HepG2 (cell line): Measurements from ENCODE around the gene KIAA0232. TPM values are rescaled to one million over a fixed set of nuclear protein-coding genes. Genes with fewer than 3 reads are reported as not detected.

Source experiments
- ATAC-seq: fragments of 200-7000 bp; cut with Tn5 transposase; 3 replicates; pipeline ENCODE4 v1.9.1; 2020; ENCODE audit warnings: mild to moderate bottlenecking, moderate library complexity
- BruUV-seq: library from RNA; stranded (reverse); fragments of 400-500 nt; replicated peaks from 2 replicates; lab custom pipeline; 2021; lab: Mats Ljungman, UMichigan
- CTCF ChIA-PET: fragments of 300-600 bp; formaldehyde crosslinking; extraction: SDS; loops from one replicate; lab custom pipeline; 2021; ENCODE audit warnings: low total read pairs, inconsistent platforms, low intra/inter-chr PET ratio; lab: Yijun Ruan, JAX
- POLR2A ChIA-PET: fragments of 350-600 bp; sonication (Branson Sonifier 250); formaldehyde crosslinking; loops from one replicate; lab custom pipeline; 2020; ENCODE audit warnings: antibody characterized with exemption, inconsistent platforms; lab: Yijun Ruan, JAX
- DNase-seq: peaks from one replicate; pipeline ENCODE4 v3.0.0-alpha.2; 2015; ENCODE audit warnings: low spot score
- FAIRE-seq: peaks from 3 replicates; lab custom pipeline; 2011; peaks lifted over from hg19 to GRCh38; lab: Jason Lieb, UNC
- H2AFZ ChIP-seq: one replicate; pipeline ENCODE4 v1.6.1; 2011; ENCODE audit warnings: low read length, inconsistent platforms
- H3K27ac ChIP-seq: fragments of 300-600 bp; 3 replicates; pipeline ENCODE4 v1.8.0; 2011; ENCODE audit warnings: mixed run types, mild to moderate bottlenecking, mixed read lengths, low read length, inconsistent platforms; ENCODE audit not compliant: insufficient read depth; ENCODE audit errors: extremely low read length
- H3K27me3 ChIP-seq, 2 experiments: fragments of 200-600 bp in 1 of 2; 2 replicates in 1 of 2; 3 replicates in 1 of 2; pipeline versions ENCODE4 v1.6.0 to v1.8.0; 2011; ENCODE audit warnings: low read length in 2 of 2, mild to moderate bottlenecking in 2 of 2, moderate library complexity in 2 of 2, inconsistent platforms in 1 of 2; ENCODE audit not compliant: insufficient read depth in 2 of 2, control insufficient read depth in 1 of 2
- H3K36me3 ChIP-seq, 2 experiments: fragments of 200-600 bp in 1 of 2; replicated peaks in 1 of 2; 2 replicates in 1 of 2; 3 replicates in 1 of 2; pipeline versions ENCODE4 v1.5.1 to v1.8.0; 2011; ENCODE audit warnings: low read length in 2 of 2, inconsistent platforms in 1 of 2; ENCODE audit not compliant: insufficient read depth in 2 of 2, control insufficient read depth in 1 of 2
- H3K4me1 ChIP-seq: 2 replicates; pipeline ENCODE4 v1.5.1; 2012; ENCODE audit warnings: low read length, inconsistent platforms; ENCODE audit not compliant: insufficient read depth
- H3K4me2 ChIP-seq: 2 replicates; pipeline ENCODE4 v1.6.0; 2011; ENCODE audit warnings: low read depth, low read length, inconsistent platforms
- H3K4me3 ChIP-seq, 3 experiments: fragments of 200-600 bp in 1 of 3; sonication (generic), shearing (Covaris generic) in 1 of 3; replicated peaks in 1 of 3; 2 replicates each; pipeline ENCODE4 v1.5.1; 2011 to 2016; ENCODE audit warnings: low read length in 3 of 3, inconsistent platforms in 2 of 3, low read depth in 2 of 3, mild to moderate bottlenecking in 2 of 3, control low read depth in 1 of 3, mixed read lengths in 1 of 3; ENCODE audit not compliant: insufficient read depth in 1 of 3
- H3K79me2 ChIP-seq: one replicate; pipeline ENCODE4 v1.6.1; 2011; ENCODE audit warnings: low read length, inconsistent platforms; ENCODE audit not compliant: insufficient read depth
- H3K9ac ChIP-seq: 2 replicates; pipeline ENCODE4 v1.6.0; 2011; ENCODE audit warnings: mild to moderate bottlenecking, low read depth, low read length, inconsistent platforms; ENCODE audit not compliant: insufficient read depth
- H3K9me3 ChIP-seq: 2 replicates; pipeline ENCODE4 v1.5.1; 2012; ENCODE audit warnings: mild to moderate bottlenecking, low read length
- H4K20me1 ChIP-seq: 2 replicates; pipeline ENCODE4 v1.6.0; 2011; ENCODE audit warnings: inconsistent platforms, mild to moderate bottlenecking, low read length, moderate library complexity; ENCODE audit not compliant: insufficient read depth
- CHD2 ChIP-seq: IDR thresholded peaks from 2 replicates; pipeline ENCODE4 v1.6.1; 2011; ENCODE audit warnings: low read depth, low read length, improper control_type of control experiment
- MAF1 ChIP-seq: sonication (generic); formaldehyde crosslinking; IDR thresholded peaks from 2 replicates; pipeline ENCODE4 v1.5.0; 2020; ENCODE audit warnings: missing genetic modification reagents, borderline replicate concordance
- NAIF1 ChIP-seq: sonication (generic); formaldehyde crosslinking; IDR thresholded peaks from 2 replicates; pipeline ENCODE4 v1.5.0; 2020; ENCODE audit warnings: mild to moderate bottlenecking, missing genetic modification reagents, borderline replicate concordance
- TAF15 ChIP-seq: fragments of 200-400 bp; formaldehyde crosslinking; IDR thresholded peaks from one replicate; pipeline ENCODE4 v1.6.1; 2018; ENCODE audit warnings: mild to moderate bottlenecking, low read depth, low read length; ENCODE audit not compliant: poor library complexity, severe bottlenecking
- ZBTB21 ChIP-seq: sonication (generic); formaldehyde crosslinking; IDR thresholded peaks from 2 replicates; pipeline ENCODE4 v1.4.0; 2020; ENCODE audit warnings: missing genetic modification reagents
- ZNF260 ChIP-seq: sonication (generic); formaldehyde crosslinking; IDR thresholded peaks from 2 replicates; pipeline ENCODE4 v1.4.0; 2020; ENCODE audit warnings: missing genetic modification reagents, low read depth, mild to moderate bottlenecking, borderline replicate concordance
- ZNF607 ChIP-seq: sonication (generic); formaldehyde crosslinking; IDR thresholded peaks from 2 replicates; pipeline ENCODE4 v1.5.1; 2020; ENCODE audit warnings: missing genetic modification reagents, mild to moderate bottlenecking, borderline replicate concordance
- ZNF629 ChIP-seq: sonication (generic); formaldehyde crosslinking; conservative IDR thresholded peaks from 2 replicates; pipeline ENCODE4 v1.5.0; 2020; ENCODE audit warnings: missing genetic modification reagents
- WGBS: methylation state at CpG from one replicate; pipeline ENCODE4 v1.1.6; 2017; ENCODE audit warnings: low lambda C conversion rate; 5-methylcytosine and 5-hydroxymethylcytosine counted together
- in situ Hi-C: cut with HindIII; loops from 2 replicates; pipeline ENCODE4 v1.10.0; 2017; ENCODE audit warnings: low pct_unique_long_range_greater_than_20kb; ENCODE audit not compliant: extremely low pct_ligation_motif_present
- intact Hi-C: fragments of 100-400 bp; cut with micrococcal nuclease; formaldehyde crosslinking; loops from one replicate; pipeline ENCODE4 v1.10.0; 2022; ENCODE audit not compliant: unreplicated experiment
- polyA plus RNA-seq, 8 experiments: library from polyadenylated mRNA; depleted of rRNA in 3 of 8; stranded (reverse) in 7 of 8; unstranded in 1 of 8; fragments of >200 nt; fragmentation: Illumina TruSeq in 4 of 8; extraction: Trizol in 4 of 8; gene quantifications; 2 replicates each; pipeline versions ENCODE4 v1.2.1 to v1.2.3, GENCODE V29; 2011 to 2016; ENCODE audit warnings: low read depth in 4 of 8, missing spikeins in 1 of 8, mixed read lengths in 1 of 8; ENCODE audit not compliant: insufficient read depth in 1 of 8
- total RNA-seq, 5 experiments: library from RNA; depleted of rRNA; stranded (reverse); fragments of >200 nt; fragmentation: Illumina TruSeq; extraction: Trizol; gene quantifications; 2 replicates each; pipeline ENCODE4 v1.2.3, GENCODE V29; 2016; ENCODE audit warnings: low read depth in 1 of 5
- TF ChIP-seq, protein P1 (sequence below): sonication (generic); formaldehyde crosslinking; IDR thresholded peaks from 2 replicates; pipeline ENCODE4 v1.5.0; 2020; ENCODE audit warnings: mild to moderate bottlenecking, missing genetic modification reagents, moderate library complexity
- TF ChIP-seq, protein P2 (sequence below): sonication (generic); formaldehyde crosslinking; IDR thresholded peaks from 2 replicates; pipeline ENCODE4 v1.9.0; 2021; ENCODE audit warnings: missing genetic modification reagents, borderline replicate concordance

Gene KIAA0232
- total and polyA plus RNA-seq, 2 of the 13 experiments (the other 11 are each of a cell fraction or from before 2014, with no cell fraction given), result 7.8 to 17.1 TPM

DNA sequence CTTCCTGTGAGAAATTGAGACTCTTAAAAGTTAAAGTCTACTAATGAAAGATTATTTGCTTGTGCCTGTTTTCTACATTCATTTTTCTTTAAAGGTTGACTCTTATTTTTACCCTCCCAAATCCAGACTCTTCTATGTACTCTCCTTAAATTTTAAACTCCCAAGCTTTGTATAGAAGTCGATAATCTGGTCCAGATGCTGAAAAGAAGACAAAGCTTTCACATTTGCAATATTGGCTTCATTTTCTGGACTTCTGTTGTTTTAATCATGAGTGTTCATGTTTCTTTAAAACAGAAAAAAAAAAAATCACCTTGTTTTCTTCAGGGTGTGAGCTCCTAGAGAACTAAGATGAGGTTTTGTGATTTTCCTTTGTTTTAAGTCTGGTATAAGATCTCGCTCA lies 73.9 kb downstream of the KIAA0232 start:
- CTCF ChIA-PET, result no interaction called here
- DNase-seq (no peak), ATAC-seq (no peak), FAIRE-seq (no peak)
- TF ChIP-seq ZNF260 (CRISPR knock-in tag) (no peak), NAIF1 (CRISPR knock-in tag) (no peak)
- peaks cover 8% of the 10 kb centered on the region for H3K79me2 ChIP-seq
- POLR2A ChIA-PET, result no interaction called here
- no TSS peak for BruUV-seq
- in situ Hi-C loops (no loop called here), intact Hi-C loops (no loop called here)
- peak overlapping the region; percentile 34 for H3K27ac ChIP-seq
- no peak overlapping the region for H3K9ac ChIP-seq
- H4K20me1 ChIP-seq, result no peaks in the 10 kb centered on the region
- no peak overlapping the region for H2AFZ ChIP-seq
- no peak overlapping the region for H3K4me2 ChIP-seq
- H3K9me3 ChIP-seq, result peaks cover 16% of the 10 kb centered on the region; the same call in 1 of the 2 replicates
- no peak overlapping the region for H3K4me3 ChIP-seq
- H3K27me3 ChIP-seq, result no peaks in the 10 kb centered on the region
- H3K36me3 ChIP-seq, result peaks cover 13 to 43% of the 10 kb centered on the region in 2 experiments
- WGBS, result 93% methylated on average over 2 of the region's 2 CpGs
- H3K4me1 ChIP-seq, result peaks cover 34% of the 10 kb centered on the region

DNA sequence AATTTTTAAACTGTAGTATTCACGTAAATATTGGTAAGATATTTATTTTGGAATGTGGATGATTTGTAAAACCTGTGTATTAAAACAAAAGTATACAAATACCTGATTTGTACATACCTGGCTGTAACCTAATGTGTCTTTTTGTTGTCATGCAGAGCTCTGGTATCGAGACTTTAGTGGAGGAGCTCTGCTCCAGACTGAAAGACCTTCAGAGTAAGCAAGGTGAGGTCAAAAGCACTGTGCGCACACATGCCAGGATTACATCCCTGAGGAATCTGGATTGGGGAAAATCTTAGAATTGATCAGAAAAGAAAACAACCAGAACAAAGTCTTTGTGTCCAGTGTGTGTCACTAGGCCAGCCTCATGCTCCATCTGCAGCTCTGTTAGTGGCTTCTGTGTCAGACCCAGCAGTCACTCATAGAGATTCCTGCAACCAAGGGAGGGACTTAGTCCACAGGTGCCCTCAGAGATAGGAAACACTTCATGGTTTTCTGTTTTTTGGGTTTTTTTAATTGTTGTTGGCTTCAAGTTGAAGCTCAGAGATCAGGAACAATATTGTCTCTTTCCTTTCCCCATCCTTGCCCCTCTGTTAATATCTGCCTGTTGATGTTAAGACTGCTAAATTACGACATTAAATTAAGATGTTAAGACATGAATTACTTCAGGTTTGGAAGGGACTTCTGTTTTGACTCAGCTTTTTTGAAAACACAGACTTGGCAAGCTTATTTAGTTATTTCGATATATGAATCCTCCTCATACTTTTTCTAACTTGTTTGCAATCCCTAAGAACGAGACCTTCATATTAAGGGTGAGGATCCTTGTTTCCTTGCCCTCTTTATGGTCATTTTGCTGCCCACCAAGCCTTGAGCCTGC lies 74.7 kb downstream of the KIAA0232 start:
- Histone ChIP-seq H3K4me2 (no peak overlapping the region), H4K20me1 (no peaks in the 10 kb centered on the region), H3K36me3 (peaks cover 19 to 50% of the 10 kb centered on the region in 2 experiments), H3K9ac (no peak overlapping the region), H3K79me2 (peaks cover 8% of the 10 kb centered on the region), H3K27ac (no peak overlapping the region), H2AFZ (no peak overlapping the region), H3K27me3 (no peaks in the 10 kb centered on the region), H3K4me3 (no peak overlapping the region)
- no peak for FAIRE-seq
- intact Hi-C loops, result no loop called here
- BruUV-seq, result no TSS peak
- in situ Hi-C loops, result no loop called here
- DNase-seq, result no peak
- TF ChIP-seq MAF1 (CRISPR knock-in tag) (no peak), CHD2 (no peak), ZNF629 (CRISPR knock-in tag) (no peak), ZNF607 (CRISPR knock-in tag) (no peak), TAF15 (no peak), ZBTB21 (CRISPR knock-in tag) (no peak)
- TF ChIP-seq, protein P1, sequence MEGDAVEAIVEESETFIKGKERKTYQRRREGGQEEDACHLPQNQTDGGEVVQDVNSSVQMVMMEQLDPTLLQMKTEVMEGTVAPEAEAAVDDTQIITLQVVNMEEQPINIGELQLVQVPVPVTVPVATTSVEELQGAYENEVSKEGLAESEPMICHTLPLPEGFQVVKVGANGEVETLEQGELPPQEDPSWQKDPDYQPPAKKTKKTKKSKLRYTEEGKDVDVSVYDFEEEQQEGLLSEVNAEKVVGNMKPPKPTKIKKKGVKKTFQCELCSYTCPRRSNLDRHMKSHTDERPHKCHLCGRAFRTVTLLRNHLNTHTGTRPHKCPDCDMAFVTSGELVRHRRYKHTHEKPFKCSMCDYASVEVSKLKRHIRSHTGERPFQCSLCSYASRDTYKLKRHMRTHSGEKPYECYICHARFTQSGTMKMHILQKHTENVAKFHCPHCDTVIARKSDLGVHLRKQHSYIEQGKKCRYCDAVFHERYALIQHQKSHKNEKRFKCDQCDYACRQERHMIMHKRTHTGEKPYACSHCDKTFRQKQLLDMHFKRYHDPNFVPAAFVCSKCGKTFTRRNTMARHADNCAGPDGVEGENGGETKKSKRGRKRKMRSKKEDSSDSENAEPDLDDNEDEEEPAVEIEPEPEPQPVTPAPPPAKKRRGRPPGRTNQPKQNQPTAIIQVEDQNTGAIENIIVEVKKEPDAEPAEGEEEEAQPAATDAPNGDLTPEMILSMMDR, result no peak
- TF ChIP-seq, protein P2, sequence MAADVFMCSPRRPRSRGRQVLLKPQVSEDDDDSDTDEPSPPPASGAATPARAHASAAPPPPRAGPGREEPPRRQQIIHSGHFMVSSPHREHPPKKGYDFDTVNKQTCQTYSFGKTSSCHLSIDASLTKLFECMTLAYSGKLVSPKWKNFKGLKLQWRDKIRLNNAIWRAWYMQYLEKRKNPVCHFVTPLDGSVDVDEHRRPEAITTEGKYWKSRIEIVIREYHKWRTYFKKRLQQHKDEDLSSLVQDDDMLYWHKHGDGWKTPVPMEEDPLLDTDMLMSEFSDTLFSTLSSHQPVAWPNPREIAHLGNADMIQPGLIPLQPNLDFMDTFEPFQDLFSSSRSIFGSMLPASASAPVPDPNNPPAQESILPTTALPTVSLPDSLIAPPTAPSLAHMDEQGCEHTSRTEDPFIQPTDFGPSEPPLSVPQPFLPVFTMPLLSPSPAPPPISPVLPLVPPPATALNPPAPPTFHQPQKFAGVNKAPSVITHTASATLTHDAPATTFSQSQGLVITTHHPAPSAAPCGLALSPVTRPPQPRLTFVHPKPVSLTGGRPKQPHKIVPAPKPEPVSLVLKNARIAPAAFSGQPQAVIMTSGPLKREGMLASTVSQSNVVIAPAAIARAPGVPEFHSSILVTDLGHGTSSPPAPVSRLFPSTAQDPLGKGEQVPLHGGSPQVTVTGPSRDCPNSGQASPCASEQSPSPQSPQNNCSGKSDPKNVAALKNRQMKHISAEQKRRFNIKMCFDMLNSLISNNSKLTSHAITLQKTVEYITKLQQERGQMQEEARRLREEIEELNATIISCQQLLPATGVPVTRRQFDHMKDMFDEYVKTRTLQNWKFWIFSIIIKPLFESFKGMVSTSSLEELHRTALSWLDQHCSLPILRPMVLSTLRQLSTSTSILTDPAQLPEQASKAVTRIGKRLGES (CRISPR knock-in tag), result no peak
- TF ChIP-seq, all 625 proteins: peak for 0
- 95% methylated on average over 6 of the region's 6 CpGs for WGBS
- ATAC-seq, result peak; percentile 49; the same call in 1 of the 3 replicates
- peaks cover 34% of the 10 kb centered on the region for H3K4me1 ChIP-seq
- peaks cover 8% of the 10 kb centered on the region; the same call in 1 of the 2 replicates for H3K9me3 ChIP-seq
- ChIA-PET POLR2A (no interaction called here), CTCF (no interaction called here)
